Measurements from ENCODE around the gene CELSR1. TPM values are rescaled to one million over a fixed set of nuclear protein-coding genes. Genes with fewer than 3 reads are reported as not detected.

Gene CELSR1
- polyA plus RNA-seq, 2 donors, result 19.8 to 34.8 TPM

GRCh38 chr22:46534901-46535630 is 2.4 kb downstream of the CELSR1 start:
- Histone ChIP-seq H3K4me3 (ENCODE audit: low read depth in 1 of 2, low read length in 2 of 2) (no peak overlapping the region), H3K4me1 (ENCODE audit: control insufficient read depth in 2 of 2, insufficient read depth in 2 of 2, low read length in 1 of 2) (peaks cover 3 to 20% of the 10 kb centered on the region in 2 donors), H3K36me3 (ENCODE audit: control insufficient read depth in 2 of 2, insufficient read depth in 2 of 2, low read length in 1 of 2) (peaks cover 0 to 16% of the 10 kb centered on the region in 2 donors), H3K27me3 (ENCODE audit: control insufficient read depth in 1 of 2, insufficient read depth in 2 of 2, low read length in 2 of 2) (no peaks in the 10 kb centered on the region), H3K9me3 (ENCODE audit: control insufficient read depth in 2 of 2, insufficient read depth in 1 of 2, low read depth in 1 of 2, low read length in 1 of 2) (peaks cover 0 to 6% of the 10 kb centered on the region in 2 donors), H3K27ac (ENCODE audit: low read depth in 2 of 2, low read length in 1 of 2) (no peak overlapping the region)
- WGBS, 2 donors, result 95 to 96% methylated on average over 45 of the region's 45 CpGs

- 97% methylated on average over 30 of the region's 30 CpGs for WGBS, 2 donors
- no peak overlapping the region for H3K4me3 ChIP-seq (ENCODE audit: low read depth in 1 of 2, low read length in 2 of 2)
Measured at GRCh38 chr22:46534177-46534776, 3.1 kb downstream of the CELSR1 start.

GRCh38 chr22:46533070-46533833 is 4.2 kb downstream of the CELSR1 start:
- Histone ChIP-seq H3K9me3 (ENCODE audit: control insufficient read depth in 2 of 2, insufficient read depth in 1 of 2, low read depth in 1 of 2, low read length in 1 of 2) (peaks cover 0 to 6% of the 10 kb centered on the region in 2 donors), H3K4me1 (ENCODE audit: control insufficient read depth in 2 of 2, insufficient read depth in 2 of 2, low read length in 1 of 2) (peaks cover 0 to 20% of the 10 kb centered on the region in 2 donors), H3K4me3 (ENCODE audit: low read depth in 1 of 2, low read length in 2 of 2) (peak overlapping the region; percentile 28 to 46), H3K36me3 (ENCODE audit: control insufficient read depth in 2 of 2, insufficient read depth in 2 of 2, low read length in 1 of 2) (peaks cover 0 to 16% of the 10 kb centered on the region in 2 donors), H3K27ac (ENCODE audit: low read depth in 2 of 2, low read length in 1 of 2) (peak overlapping the region; percentile 41 to 57), H3K27me3 (ENCODE audit: control insufficient read depth in 1 of 2, insufficient read depth in 2 of 2, low read length in 2 of 2) (no peaks in the 10 kb centered on the region)
- 56 to 61% methylated on average over 41 of the region's 41 CpGs for WGBS, 2 donors

More at GRCh38 chr22:46534177-46534776, 3.1 kb downstream of the CELSR1 start:
- H3K9me3 ChIP-seq (ENCODE audit: control insufficient read depth in 2 of 2, insufficient read depth in 1 of 2, low read depth in 1 of 2, low read length in 1 of 2), result peaks cover 0 to 6% of the 10 kb centered on the region in 2 donors
- peaks cover 3 to 20% of the 10 kb centered on the region in 2 donors for H3K4me1 ChIP-seq (ENCODE audit: control insufficient read depth in 2 of 2, insufficient read depth in 2 of 2, low read length in 1 of 2)
- H3K27ac ChIP-seq (ENCODE audit: low read depth in 2 of 2, low read length in 1 of 2), result no peak overlapping the region
- H3K27me3 ChIP-seq (ENCODE audit: control insufficient read depth in 1 of 2, insufficient read depth in 2 of 2, low read length in 2 of 2), result no peaks in the 10 kb centered on the region
- H3K36me3 ChIP-seq (ENCODE audit: control insufficient read depth in 2 of 2, insufficient read depth in 2 of 2, low read length in 1 of 2), result peaks cover 0 to 16% of the 10 kb centered on the region in 2 donors

- Histone ChIP-seq H3K36me3 (ENCODE audit: control insufficient read depth in 2 of 2, insufficient read depth in 2 of 2, low read length in 1 of 2) (peaks cover 0 to 16% of the 10 kb centered on the region in 2 donors), H3K4me3 (ENCODE audit: low read depth in 1 of 2, low read length in 2 of 2) (peak overlapping the region; percentile 28 to 46), H3K9me3 (ENCODE audit: control insufficient read depth in 2 of 2, insufficient read depth in 1 of 2, low read depth in 1 of 2, low read length in 1 of 2) (peaks cover 0 to 6% of the 10 kb centered on the region in 2 donors), H3K4me1 (ENCODE audit: control insufficient read depth in 2 of 2, insufficient read depth in 2 of 2, low read length in 1 of 2) (peaks cover 0 to 22% of the 10 kb centered on the region in 2 donors), H3K27me3 (ENCODE audit: control insufficient read depth in 1 of 2, insufficient read depth in 2 of 2, low read length in 2 of 2) (no peaks in the 10 kb centered on the region), H3K27ac (ENCODE audit: low read depth in 2 of 2, low read length in 1 of 2) (peak overlapping the region; percentile 41 to 57)
- WGBS, 2 donors, result 27 to 37% methylated on average over 3 of the region's 3 CpGs
Measured at GRCh38 chr22:46532416-46532815, 5.0 kb downstream of the CELSR1 start.

- H3K4me3 ChIP-seq (ENCODE audit: low read depth in 1 of 2, low read length in 2 of 2), result no peak overlapping the region
- peaks cover 0 to 16% of the 10 kb centered on the region in 2 donors for H3K36me3 ChIP-seq (ENCODE audit: control insufficient read depth in 2 of 2, insufficient read depth in 2 of 2, low read length in 1 of 2)
- peaks cover 0 to 28% of the 10 kb centered on the region in 2 donors for H3K4me1 ChIP-seq (ENCODE audit: control insufficient read depth in 2 of 2, insufficient read depth in 2 of 2, low read length in 1 of 2)
- H3K9me3 ChIP-seq (ENCODE audit: control insufficient read depth in 2 of 2, insufficient read depth in 1 of 2, low read depth in 1 of 2, low read length in 1 of 2), result peaks cover 0 to 6% of the 10 kb centered on the region in 2 donors
- no peaks in the 10 kb centered on the region for H3K27me3 ChIP-seq (ENCODE audit: control insufficient read depth in 1 of 2, insufficient read depth in 2 of 2, low read length in 2 of 2)
- WGBS, 2 donors, result 72 to 82% methylated on average over 16 of the region's 16 CpGs
- H3K27ac ChIP-seq (ENCODE audit: low read depth in 2 of 2, low read length in 1 of 2), result no peak overlapping the region
Measured at GRCh38 chr22:46531581-46532175, 5.7 kb downstream of the CELSR1 start.

- no peak overlapping the region for H3K4me3 ChIP-seq (ENCODE audit: low read depth in 1 of 2, low read length in 2 of 2)
- H3K4me1 ChIP-seq (ENCODE audit: control insufficient read depth in 2 of 2, insufficient read depth in 2 of 2, low read length in 1 of 2), result peaks cover 4 to 24% of the 10 kb centered on the region in 2 donors
- H3K9me3 ChIP-seq (ENCODE audit: control insufficient read depth in 2 of 2, insufficient read depth in 1 of 2, low read depth in 1 of 2, low read length in 1 of 2), result no peaks in the 10 kb centered on the region
- 39% methylated on average over 15 of the region's 15 CpGs for WGBS, 2 donors
- H3K36me3 ChIP-seq (ENCODE audit: control insufficient read depth in 2 of 2, insufficient read depth in 2 of 2, low read length in 1 of 2), result no peaks in the 10 kb centered on the region
- peak overlapping the region; percentile 63 to 67 for H3K27ac ChIP-seq (ENCODE audit: low read depth in 2 of 2, low read length in 1 of 2)
- no peaks in the 10 kb centered on the region for H3K27me3 ChIP-seq (ENCODE audit: control insufficient read depth in 1 of 2, insufficient read depth in 2 of 2, low read length in 2 of 2)
Measured at GRCh38 chr22:46528121-46528610, 9.3 kb downstream of the CELSR1 start.

GRCh38 chr22:46526244-46526839 is 11.1 kb downstream of the CELSR1 start:
- WGBS, 2 donors, result 68 to 73% methylated on average over 13 of the region's 13 CpGs
- Histone ChIP-seq H3K9me3 (ENCODE audit: control insufficient read depth in 2 of 2, insufficient read depth in 1 of 2, low read depth in 1 of 2, low read length in 1 of 2) (no peaks in the 10 kb centered on the region), H3K4me3 (ENCODE audit: low read depth in 1 of 2, low read length in 2 of 2) (no peak overlapping the region), H3K27me3 (ENCODE audit: control insufficient read depth in 1 of 2, insufficient read depth in 2 of 2, low read length in 2 of 2) (no peaks in the 10 kb centered on the region), H3K36me3 (ENCODE audit: control insufficient read depth in 2 of 2, insufficient read depth in 2 of 2, low read length in 1 of 2) (no peaks in the 10 kb centered on the region), H3K4me1 (ENCODE audit: control insufficient read depth in 2 of 2, insufficient read depth in 2 of 2, low read length in 1 of 2) (peaks cover 4 to 24% of the 10 kb centered on the region in 2 donors), H3K27ac (ENCODE audit: low read depth in 2 of 2, low read length in 1 of 2) (peak overlapping the region in 1 of 2 donors; percentile 20)

- Histone ChIP-seq H3K36me3 (ENCODE audit: control insufficient read depth in 2 of 2, insufficient read depth in 2 of 2, low read length in 1 of 2) (no peaks in the 10 kb centered on the region), H3K27me3 (ENCODE audit: control insufficient read depth in 1 of 2, insufficient read depth in 2 of 2, low read length in 2 of 2) (no peaks in the 10 kb centered on the region), H3K27ac (ENCODE audit: low read depth in 2 of 2, low read length in 1 of 2) (peak overlapping the region; percentile 64 to 75), H3K4me1 (ENCODE audit: control insufficient read depth in 2 of 2, insufficient read depth in 2 of 2, low read length in 1 of 2) (peaks cover 4 to 24% of the 10 kb centered on the region in 2 donors), H3K4me3 (ENCODE audit: low read depth in 1 of 2, low read length in 2 of 2) (no peak overlapping the region), H3K9me3 (ENCODE audit: control insufficient read depth in 2 of 2, insufficient read depth in 1 of 2, low read depth in 1 of 2, low read length in 1 of 2) (no peaks in the 10 kb centered on the region)
- 52 to 56% methylated on average over 22 of the region's 22 CpGs for WGBS, 2 donors
Measured at GRCh38 chr22:46525389-46526243, 11.8 kb downstream of the CELSR1 start.

All from esophagus (tissue), 2 donors.